Astrocyte (in vitro differentiated cells and primary cell): ENCODE measurements around the gene GOLIM4. TPM values are rescaled to one million over a fixed set of nuclear protein-coding genes. Genes with fewer than 3 reads are reported as not detected.

Experiments
- DNase-seq: peaks from one replicate; pipeline ENCODE4 v3.0.0-alpha.2; 2010; ENCODE audit warnings: low read depth
- FAIRE-seq: peaks from 2 replicates; lab custom pipeline; 2011; peaks lifted over from hg19 to GRCh38; lab: Jason Lieb, UNC
- H2AFZ ChIP-seq: 2 replicates; pipeline ENCODE4 v1.6.0; 2012; ENCODE audit warnings: low read depth, low read length, inconsistent platforms
- H3K27ac ChIP-seq: 2 replicates; pipeline ENCODE4 v1.5.1; 2011; ENCODE audit warnings: low read depth, low read length, inconsistent platforms
- H3K27me3 ChIP-seq: 2 replicates; pipeline ENCODE4 v1.6.0; 2011; ENCODE audit warnings: low read length, inconsistent platforms; ENCODE audit not compliant: insufficient read depth
- H3K36me3 ChIP-seq: 2 replicates; pipeline ENCODE4 v1.5.1; 2011; ENCODE audit warnings: low read length, inconsistent platforms; ENCODE audit not compliant: insufficient read depth
- H3K4me1 ChIP-seq: 2 replicates; pipeline ENCODE4 v1.5.1; 2011; ENCODE audit warnings: low read length, inconsistent platforms; ENCODE audit not compliant: insufficient read depth
- H3K4me2 ChIP-seq: 2 replicates; pipeline ENCODE4 v1.6.0; 2012; ENCODE audit warnings: low read length, inconsistent platforms
- H3K4me3 ChIP-seq: 2 replicates; pipeline ENCODE4 v1.5.1; 2011; ENCODE audit warnings: low read depth, mild to moderate bottlenecking, low read length, inconsistent platforms; ENCODE audit not compliant: insufficient read depth
- H3K79me2 ChIP-seq: 2 replicates; pipeline ENCODE4 v1.6.0; 2012; ENCODE audit warnings: mild to moderate bottlenecking, low read length, inconsistent platforms; ENCODE audit not compliant: insufficient read depth
- H3K9ac ChIP-seq: 2 replicates; pipeline ENCODE4 v1.6.0; 2012; ENCODE audit warnings: mild to moderate bottlenecking, low read length, inconsistent platforms
- H3K9me3 ChIP-seq: 2 replicates; pipeline ENCODE4 v1.5.1; 2012; ENCODE audit warnings: low read depth, mild to moderate bottlenecking, low read length, inconsistent platforms; ENCODE audit not compliant: insufficient read depth
- H4K20me1 ChIP-seq: 2 replicates; pipeline ENCODE4 v1.6.0; 2012; ENCODE audit warnings: low read length, inconsistent platforms; ENCODE audit not compliant: insufficient read depth
- H3K27ac Mint-ChIP-seq: one replicate; pipeline ENCODE4 v1.8.0; 2021; ENCODE audit warnings: mild to moderate bottlenecking, mixed read lengths; ENCODE audit not compliant: unreplicated experiment
- H3K27me3 Mint-ChIP-seq: one replicate; pipeline ENCODE4 v1.8.0; 2021; ENCODE audit warnings: low read depth, mixed read lengths; ENCODE audit not compliant: unreplicated experiment
- H3K36me3 Mint-ChIP-seq: one replicate; pipeline ENCODE4 v1.8.0; 2021; ENCODE audit warnings: low read depth, mixed read lengths; ENCODE audit not compliant: unreplicated experiment
- H3K4me1 Mint-ChIP-seq: one replicate; pipeline ENCODE4 v1.8.0; 2021; ENCODE audit warnings: low read depth, mixed read lengths; ENCODE audit not compliant: unreplicated experiment
- H3K4me3 Mint-ChIP-seq: one replicate; pipeline ENCODE4 v1.8.0; 2021; ENCODE audit warnings: mild to moderate bottlenecking, moderate library complexity, mixed read lengths; ENCODE audit not compliant: unreplicated experiment
- H3K9me3 Mint-ChIP-seq: one replicate; pipeline ENCODE4 v1.8.0; 2021; ENCODE audit warnings: mild to moderate bottlenecking, mixed read lengths; ENCODE audit not compliant: unreplicated experiment
- CTCF ChIP-seq: IDR thresholded peaks from 2 replicates; pipeline ENCODE4 v1.5.1; 2011; ENCODE audit warnings: low read depth, mild to moderate bottlenecking, inconsistent platforms, low read length, moderate library complexity; ENCODE audit not compliant: insufficient read depth
- EZH2 ChIP-seq: IDR thresholded peaks from 2 replicates; pipeline ENCODE4 v1.6.1; 2012; ENCODE audit warnings: mild to moderate bottlenecking, low read length, inconsistent platforms; ENCODE audit not compliant: insufficient read depth
- total RNA-seq: library from RNA; stranded (reverse); gene quantifications from 2 replicates; pipeline ENCODE4 v1.2.1, GENCODE V29; 2021

GOLIM4 gene
- total RNA-seq, 1 donor from 2014 or later: 51.5 TPM

GRCh38 chr3:168029705-168030104 is 66.0 kb downstream of the GOLIM4 start:
- no peak for DNase-seq
- Histone ChIP-seq H3K4me3 (no peak overlapping the region), H3K4me1 (peaks cover 17% of the 10 kb centered on the region), H3K27ac (no peak overlapping the region), H2AFZ (no peak overlapping the region), H3K9ac (no peak overlapping the region), H3K9me3 (no peaks in the 10 kb centered on the region), H3K4me2 (no peak overlapping the region), H4K20me1 (peaks cover 10% of the 10 kb centered on the region), H3K79me2 (no peaks in the 10 kb centered on the region), H3K27me3 (no peaks in the 10 kb centered on the region), H3K36me3 (peaks cover 31% of the 10 kb centered on the region)
- TF ChIP-seq EZH2 (no peak), CTCF (no peak)
- H3K27ac Mint-ChIP-seq: no peak overlapping the region
- no peaks in the 10 kb centered on the region for H3K9me3 Mint-ChIP-seq
- peaks cover 10% of the 10 kb centered on the region for H3K4me1 Mint-ChIP-seq
- peaks cover 6% of the 10 kb centered on the region for H3K36me3 Mint-ChIP-seq
- no peak overlapping the region for H3K4me3 Mint-ChIP-seq
- no peak for FAIRE-seq
- no peaks in the 10 kb centered on the region for H3K27me3 Mint-ChIP-seq

GRCh38 chr3:168028086-168028485 is 67.6 kb downstream of the GOLIM4 start:
- no peak overlapping the region for H3K27ac Mint-ChIP-seq
- no peak overlapping the region for H3K27ac ChIP-seq

GRCh38 chr3:168026764-168027163 is 69.0 kb downstream of the GOLIM4 start:
- H3K4me1 Mint-ChIP-seq: peaks cover 16% of the 10 kb centered on the region

More at GRCh38 chr3:168028086-168028485, 67.6 kb downstream of the GOLIM4 start:
- H3K4me1 Mint-ChIP-seq: peaks cover 16% of the 10 kb centered on the region
- peaks cover 42% of the 10 kb centered on the region for H3K36me3 ChIP-seq
- peaks cover 7% of the 10 kb centered on the region for H3K36me3 Mint-ChIP-seq
- no peak overlapping the region for H3K4me2 ChIP-seq
- no peak overlapping the region for H3K4me3 Mint-ChIP-seq
- no peak overlapping the region for H3K4me3 ChIP-seq
- H4K20me1 ChIP-seq: no peaks in the 10 kb centered on the region
- peaks cover 15% of the 10 kb centered on the region for H3K4me1 ChIP-seq
- TF ChIP-seq EZH2: no peak
- no peak overlapping the region for H2AFZ ChIP-seq
- no peaks in the 10 kb centered on the region for H3K9me3 Mint-ChIP-seq
- no peaks in the 10 kb centered on the region for H3K79me2 ChIP-seq
- no peaks in the 10 kb centered on the region for H3K9me3 ChIP-seq
- FAIRE-seq (no peak), DNase-seq (no peak)
- no peaks in the 10 kb centered on the region for H3K27me3 Mint-ChIP-seq
- H3K27me3 ChIP-seq: no peaks in the 10 kb centered on the region
- H3K9ac ChIP-seq: no peak overlapping the region

More at GRCh38 chr3:168026764-168027163, 69.0 kb downstream of the GOLIM4 start:
- Mint-ChIP-seq H3K9me3 (no peaks in the 10 kb centered on the region), H3K27me3 (no peaks in the 10 kb centered on the region), H3K27ac (no peak overlapping the region), H3K36me3 (peaks cover 17% of the 10 kb centered on the region), H3K4me3 (no peak overlapping the region)
- Histone ChIP-seq H3K9me3 (no peaks in the 10 kb centered on the region), H3K27me3 (no peaks in the 10 kb centered on the region), H3K4me2 (no peak overlapping the region), H4K20me1 (no peaks in the 10 kb centered on the region), H3K9ac (no peak overlapping the region), H3K27ac (no peak overlapping the region), H3K79me2 (no peaks in the 10 kb centered on the region), H2AFZ (no peak overlapping the region), H3K4me3 (no peak overlapping the region), H3K36me3 (peaks cover 48% of the 10 kb centered on the region), H3K4me1 (peaks cover 15% of the 10 kb centered on the region)
- DNase-seq (no peak), FAIRE-seq (no peak)
- TF ChIP-seq CTCF (no peak), EZH2 (no peak)
